Loucy (cell line): ENCODE data around the gene CTDSPL.

Source experiments
- EZH2phosphoT487 ChIP-seq: fragments of 200-600 bp; IDR thresholded peaks from 2 replicates; pipeline ENCODE4 v1.6.1; 2018; ENCODE audit warnings: antibody characterized with exemption, mild to moderate bottlenecking, moderate library complexity, borderline replicate concordance
- TF ChIP-seq, protein P1 (sequence below): fragments of 200-600 bp; sonication (generic); conservative IDR thresholded peaks from 2 replicates; pipeline ENCODE4 v1.5.1; 2014; ENCODE audit warnings: mild to moderate bottlenecking, antibody characterized with exemption, low read length

DNA sequence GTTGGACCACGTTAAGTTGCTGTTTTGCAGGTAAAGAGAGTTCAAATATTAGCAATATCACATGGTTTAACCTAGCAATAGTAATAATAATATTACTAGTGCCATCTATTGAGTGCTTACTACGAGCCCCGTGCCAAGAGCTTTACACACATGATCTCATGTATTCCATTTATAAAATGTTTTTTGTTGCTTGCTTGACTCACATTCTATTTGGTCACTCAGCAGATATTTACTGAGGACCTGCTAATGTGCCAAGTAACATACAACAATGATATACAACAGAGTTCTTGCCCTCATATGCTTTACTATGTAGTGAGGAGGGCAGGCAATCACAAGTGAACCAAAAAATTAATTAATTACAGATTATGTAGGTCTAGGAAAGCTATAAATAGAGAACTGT is 36.7 kb downstream of the CTDSPL start:
- TF ChIP-seq, protein P1, sequence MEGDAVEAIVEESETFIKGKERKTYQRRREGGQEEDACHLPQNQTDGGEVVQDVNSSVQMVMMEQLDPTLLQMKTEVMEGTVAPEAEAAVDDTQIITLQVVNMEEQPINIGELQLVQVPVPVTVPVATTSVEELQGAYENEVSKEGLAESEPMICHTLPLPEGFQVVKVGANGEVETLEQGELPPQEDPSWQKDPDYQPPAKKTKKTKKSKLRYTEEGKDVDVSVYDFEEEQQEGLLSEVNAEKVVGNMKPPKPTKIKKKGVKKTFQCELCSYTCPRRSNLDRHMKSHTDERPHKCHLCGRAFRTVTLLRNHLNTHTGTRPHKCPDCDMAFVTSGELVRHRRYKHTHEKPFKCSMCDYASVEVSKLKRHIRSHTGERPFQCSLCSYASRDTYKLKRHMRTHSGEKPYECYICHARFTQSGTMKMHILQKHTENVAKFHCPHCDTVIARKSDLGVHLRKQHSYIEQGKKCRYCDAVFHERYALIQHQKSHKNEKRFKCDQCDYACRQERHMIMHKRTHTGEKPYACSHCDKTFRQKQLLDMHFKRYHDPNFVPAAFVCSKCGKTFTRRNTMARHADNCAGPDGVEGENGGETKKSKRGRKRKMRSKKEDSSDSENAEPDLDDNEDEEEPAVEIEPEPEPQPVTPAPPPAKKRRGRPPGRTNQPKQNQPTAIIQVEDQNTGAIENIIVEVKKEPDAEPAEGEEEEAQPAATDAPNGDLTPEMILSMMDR: no peak
- TF ChIP-seq EZH2phosphoT487: no peak
